SH-SY5Y (cell line): ENCODE data around the gene TSPAN17.

Experiments used
- GATA2 ChIP-seq: IDR thresholded peaks from 2 replicates; pipeline ENCODE4 v1.6.1; 2011; ENCODE audit warnings: mild to moderate bottlenecking, low read depth, low read length
- GATA3 ChIP-seq: IDR thresholded peaks from 2 replicates; pipeline ENCODE4 v1.6.1; 2011; ENCODE audit warnings: low read depth, mild to moderate bottlenecking, low read length, moderate library complexity

GRCh38 chr5:176653401-176654385, 6.4 kb downstream of the TSPAN17 start:
- TF ChIP-seq GATA2 (no peak), GATA3 (no peak)
